Stimulated activated CD8-positive, alpha-beta memory T cell treated with anti-CD3 and anti-CD28 coated beads, Interleukin-7, amount 100 ng/mL, for 4 hours (primary cell): ENCODE measurements around the gene ADAMTS12.

Experiments
- DNase-seq, 2 donors: peaks; one replicate each; pipeline ENCODE4 v3.0.0-alpha.2; 2020; ENCODE audit warnings: low read depth in 2 of 2

The ADAMTS12 gene

DNA sequence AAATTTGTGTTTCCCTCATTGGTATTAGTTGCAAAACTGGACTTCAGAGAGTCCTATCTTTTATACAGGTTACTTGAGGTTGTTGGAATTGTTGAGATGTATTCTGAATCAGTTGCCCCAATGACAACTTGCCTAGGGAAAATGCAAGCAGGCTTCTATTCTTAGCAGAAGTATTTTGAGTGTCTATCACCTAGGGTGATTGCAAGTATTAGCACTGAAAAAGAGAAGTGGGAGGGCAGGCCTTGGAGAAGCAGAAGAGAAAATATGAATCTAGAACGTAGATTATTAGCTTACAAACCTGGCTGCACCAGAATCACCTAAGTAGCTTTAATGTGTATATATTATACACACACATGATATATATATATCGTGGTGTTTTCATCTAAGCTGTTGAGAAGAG is 43.2 kb downstream of the ADAMTS12 start:
- no peak for DNase-seq

DNA sequence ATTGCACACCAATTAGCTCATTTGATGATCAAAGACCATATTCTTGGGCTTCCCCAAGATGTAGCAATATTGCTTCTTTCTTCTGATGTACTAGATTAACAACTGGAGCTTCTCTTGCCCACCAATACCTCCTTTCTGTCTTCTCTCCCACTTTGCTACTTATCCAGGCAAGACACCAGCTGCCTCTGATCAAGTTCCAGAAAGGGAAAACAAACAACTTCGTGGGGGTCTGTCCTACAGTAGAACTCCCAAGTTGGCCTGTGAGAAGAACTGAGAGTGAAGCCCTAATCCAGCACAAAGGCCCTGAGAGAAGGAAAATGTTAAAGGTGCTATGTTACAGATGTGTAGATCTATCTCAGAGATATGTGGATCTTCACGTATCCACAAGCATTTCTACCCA is 44.9 kb downstream of the ADAMTS12 start:
- no peak for DNase-seq

GRCh38 chr5:33843579-33843978 is 48.2 kb downstream of the ADAMTS12 start:
- no peak for DNase-seq

GRCh38 chr5:33842456-33842855 is 49.3 kb downstream of the ADAMTS12 start:
- DNase-seq: no peak

- no peak for DNase-seq
Observed at GRCh38 chr5:33841891-33842290, 49.9 kb downstream of the ADAMTS12 start.

DNA sequence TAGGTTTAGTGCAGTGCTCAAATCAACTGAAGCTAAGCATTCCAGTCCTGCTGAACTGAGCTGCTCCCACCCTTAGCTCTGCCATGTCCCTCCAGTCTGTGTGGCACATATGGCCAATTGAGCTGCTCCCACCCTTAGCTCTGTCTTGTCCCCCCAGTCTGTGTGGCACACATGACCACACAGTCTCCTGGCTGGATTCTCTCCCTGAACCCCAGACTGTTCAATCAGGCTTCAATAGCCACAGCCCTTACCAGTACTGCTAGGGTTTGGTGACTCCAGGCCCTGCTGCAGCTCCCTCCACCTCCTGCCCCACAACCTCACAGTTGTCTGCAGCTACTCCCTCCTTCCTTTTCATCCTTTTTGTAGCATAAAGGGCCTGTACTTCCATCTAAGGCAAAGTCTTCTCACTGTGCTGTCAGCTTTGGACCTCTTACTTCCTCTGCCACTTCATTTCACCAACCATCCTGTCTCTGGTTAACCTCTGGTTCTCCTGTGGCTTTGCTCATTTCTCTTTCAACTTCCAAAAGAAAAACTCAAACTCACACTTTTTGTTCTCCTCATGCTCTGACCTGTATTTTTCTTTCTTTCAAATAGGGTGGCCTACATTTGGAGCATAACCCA is 50.8 kb downstream of the ADAMTS12 start:
- no peak for DNase-seq

GRCh38 chr5:33837301-33837700 is 54.5 kb downstream of the ADAMTS12 start:
- no peak for DNase-seq

DNA sequence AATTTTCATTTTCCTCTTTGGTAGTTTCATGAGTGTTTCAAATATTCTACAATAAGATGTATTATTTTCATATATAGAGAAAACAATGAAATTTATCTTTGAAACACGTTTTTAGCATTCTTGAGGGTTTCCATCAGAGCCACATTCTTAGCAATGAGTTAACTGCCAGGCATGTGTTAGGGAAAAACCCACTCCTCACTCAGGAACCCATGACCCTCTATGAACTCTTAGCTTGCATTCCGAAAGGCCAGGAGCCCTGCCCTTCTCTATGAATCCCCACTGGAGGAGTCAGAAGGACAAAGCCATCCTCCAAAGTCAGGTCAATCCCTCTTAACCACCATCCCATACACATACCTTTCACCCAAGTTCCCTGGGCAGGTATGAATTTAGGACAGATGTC is 57.5 kb downstream of the ADAMTS12 start:
- DNase-seq: no peak

DNA sequence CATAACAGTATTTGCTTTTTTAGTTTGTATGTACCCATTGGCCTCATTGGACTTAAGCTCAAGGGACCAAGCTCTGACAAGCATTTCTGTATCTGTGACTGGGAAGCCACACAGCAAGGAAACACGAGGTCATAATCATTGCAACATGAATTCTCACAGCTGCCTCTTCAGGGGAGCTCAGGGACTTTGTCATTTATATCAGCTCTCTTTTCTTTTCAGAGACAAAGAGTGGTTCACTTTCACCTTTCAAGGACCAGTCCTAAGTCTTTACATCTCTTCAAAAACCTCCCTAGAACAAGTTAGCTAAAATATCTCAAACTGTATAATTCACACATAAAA is 58.6 kb downstream of the ADAMTS12 start:
- no peak for DNase-seq

- no peak for DNase-seq
Observed at GRCh38 chr5:33832404-33833236, 59.2 kb downstream of the ADAMTS12 start.

GRCh38 chr5:33831041-33831440 is 60.7 kb downstream of the ADAMTS12 start:
- DNase-seq: no peak

DNA sequence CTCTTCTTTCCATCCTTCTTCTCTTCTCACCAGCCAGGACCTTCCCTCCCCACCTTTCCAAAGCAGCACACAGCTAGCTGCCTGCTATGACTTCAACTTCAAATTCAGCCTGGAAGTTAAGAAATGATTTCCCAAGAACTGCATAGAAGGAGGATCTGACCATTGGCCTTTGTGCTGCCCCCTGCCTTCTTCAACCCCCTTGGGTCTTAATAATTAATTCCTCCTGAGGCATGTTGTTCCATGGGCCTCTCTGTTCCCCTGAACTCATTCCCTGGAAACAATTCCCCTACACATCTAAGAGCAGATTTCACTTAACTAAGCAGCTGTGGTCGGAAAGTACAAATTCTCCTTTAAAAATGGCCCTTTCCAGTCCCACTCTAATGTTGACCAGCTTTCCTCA is 62.4 kb downstream of the ADAMTS12 start:
- no peak for DNase-seq

GRCh38 chr5:33828626-33829308 is 63.0 kb downstream of the ADAMTS12 start:
- no peak for DNase-seq

DNA sequence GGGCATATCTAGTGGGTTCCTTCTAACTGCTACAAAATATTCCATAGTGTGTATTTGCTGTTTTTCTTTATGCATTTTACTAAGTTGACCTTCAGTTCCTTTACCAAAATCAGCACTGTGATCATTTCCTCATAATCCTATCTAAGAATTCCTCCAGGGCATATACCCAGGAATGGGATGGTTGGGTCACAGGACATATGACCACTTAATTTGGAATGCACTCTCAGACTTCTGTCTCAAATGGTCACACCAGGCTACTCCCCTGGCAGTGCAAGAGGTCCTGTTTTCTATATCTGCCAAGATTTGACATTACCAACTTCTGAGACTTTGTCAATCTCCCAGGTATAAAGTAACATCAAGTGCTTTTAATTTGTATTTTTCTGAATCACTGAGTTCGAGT is 63.9 kb downstream of the ADAMTS12 start:
- no peak for DNase-seq

DNA sequence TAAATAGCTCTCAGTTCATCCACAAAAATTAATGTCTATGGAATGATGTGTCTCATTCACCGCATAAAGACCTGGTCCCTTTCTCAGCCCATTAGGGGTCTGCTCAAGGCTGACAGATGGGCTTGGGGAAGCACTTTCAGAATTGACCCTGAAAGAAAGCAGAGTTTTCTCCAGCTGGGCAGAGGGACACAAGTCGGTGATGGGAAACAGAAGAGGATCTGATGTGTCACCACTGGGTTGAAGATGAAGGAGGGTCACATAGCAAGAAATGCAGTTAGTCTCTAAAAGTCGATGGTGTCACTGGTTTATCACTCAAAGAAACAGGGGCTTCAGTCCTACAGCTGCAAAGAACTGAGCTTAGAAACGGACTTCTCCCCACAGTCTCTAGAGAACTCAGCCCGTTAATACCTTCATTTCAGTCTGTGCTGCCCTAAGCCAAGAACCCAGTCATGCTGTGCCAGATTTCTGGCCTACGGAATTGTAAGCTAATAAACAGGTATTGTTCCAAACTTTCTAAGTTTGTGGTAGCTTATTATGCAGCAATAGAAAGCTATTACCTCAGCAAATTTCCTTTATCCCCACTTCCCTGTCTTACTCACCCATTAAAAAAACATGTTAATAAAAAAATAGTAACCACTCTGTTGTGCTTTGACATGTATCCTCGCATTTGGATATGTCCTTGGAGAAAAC is 64.6 kb downstream of the ADAMTS12 start:
- DNase-seq: no peak

DNA sequence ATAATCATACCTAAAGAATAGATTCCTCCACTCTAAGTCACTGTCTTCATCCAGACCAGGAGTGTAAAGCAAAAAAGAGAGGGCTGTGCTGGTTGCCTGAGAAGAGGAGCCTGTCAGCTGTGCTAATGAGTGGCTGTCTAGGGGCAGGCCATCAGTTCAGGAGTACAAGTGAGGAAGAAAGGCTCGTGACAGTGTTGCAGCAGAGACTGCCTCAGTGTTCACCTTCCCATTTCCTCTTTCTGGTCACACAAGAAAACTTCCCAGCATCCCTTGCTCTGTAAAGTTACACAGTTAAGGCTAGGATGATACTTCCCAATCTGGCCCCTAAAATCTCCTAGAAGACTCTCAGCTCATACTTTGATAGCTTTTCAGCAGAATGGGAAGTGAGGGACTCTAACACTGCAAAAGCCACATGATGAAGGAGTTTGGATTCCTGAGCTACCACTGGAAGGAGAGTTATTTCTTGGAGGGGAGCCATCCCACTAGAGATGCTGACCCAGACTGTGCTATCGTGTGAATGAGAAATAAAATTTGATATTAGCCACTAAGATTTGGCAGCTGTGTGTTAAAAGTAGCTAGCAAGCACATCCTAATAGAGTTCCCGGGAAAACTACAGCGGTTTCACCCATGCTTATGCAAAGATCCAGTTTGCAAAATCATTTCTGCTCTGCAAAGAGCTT is 67.1 kb downstream of the ADAMTS12 start:
- no peak for DNase-seq

DNA sequence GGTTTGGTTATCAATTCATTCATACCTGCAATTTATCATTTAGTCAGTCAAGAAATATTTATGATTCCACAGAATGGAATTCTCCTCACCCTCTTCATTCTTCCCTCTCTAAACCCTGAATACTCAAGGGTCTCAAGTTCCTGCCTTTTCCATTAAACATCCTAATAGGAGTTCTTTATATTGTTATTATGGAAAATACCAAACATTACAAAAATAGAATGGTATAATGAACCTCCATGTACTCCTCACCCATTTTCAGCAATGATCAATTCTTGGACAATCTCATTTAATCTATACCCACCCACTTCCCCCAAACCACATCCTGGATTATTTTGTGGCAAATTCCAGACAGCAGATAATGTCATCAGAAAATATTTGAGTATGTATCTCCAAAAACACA is 74.5 kb downstream of the ADAMTS12 start:
- no peak for DNase-seq

DNA sequence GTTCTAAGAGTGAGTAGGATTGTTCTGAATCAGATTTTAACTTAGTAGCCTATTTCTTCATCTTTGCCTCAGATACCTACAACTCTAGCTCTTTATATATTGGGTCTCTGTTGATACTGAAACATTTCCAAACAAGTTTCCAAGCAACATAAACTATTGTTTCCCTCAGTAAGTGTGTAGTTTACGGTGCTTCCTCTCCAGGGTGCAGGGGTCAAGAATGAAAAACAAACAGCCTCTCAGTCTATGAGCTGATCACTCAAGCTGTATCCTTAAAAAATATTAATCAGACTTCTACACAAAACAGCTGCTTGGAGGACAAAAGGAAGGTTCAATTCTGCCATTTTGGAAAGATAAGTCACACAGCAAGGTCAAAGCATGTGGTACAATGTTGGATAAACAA is 75.0 kb downstream of the ADAMTS12 start:
- DNase-seq: no peak

GRCh38 chr5:33812746-33813145 is 79.0 kb downstream of the ADAMTS12 start:
- DNase-seq: no peak

- no peak for DNase-seq
Observed at GRCh38 chr5:33810491-33811120, 81.2 kb downstream of the ADAMTS12 start.

GRCh38 chr5:33809936-33810335 is 81.9 kb downstream of the ADAMTS12 start:
- no peak for DNase-seq
